Stimulated activated CD4-positive, alpha-beta T cell treated with anti-CD3 and anti-CD28 coated beads, Interleukin-1b, Interleukin-23, amount 100 ng/mL, for 1 hour (primary cell): ENCODE results near the gene VWF.
"Not testable (repeated sequence)": the region's sequence is repeated elsewhere in the genome, so short reads cannot be mapped to it uniquely, and the experiment has no call there.

Source experiments
- DNase-seq, 2 donors: peaks; one replicate each; pipeline ENCODE4 v3.0.0-alpha.2; 2020; ENCODE audit warnings: low read depth in 2 of 2

The VWF gene

DNA sequence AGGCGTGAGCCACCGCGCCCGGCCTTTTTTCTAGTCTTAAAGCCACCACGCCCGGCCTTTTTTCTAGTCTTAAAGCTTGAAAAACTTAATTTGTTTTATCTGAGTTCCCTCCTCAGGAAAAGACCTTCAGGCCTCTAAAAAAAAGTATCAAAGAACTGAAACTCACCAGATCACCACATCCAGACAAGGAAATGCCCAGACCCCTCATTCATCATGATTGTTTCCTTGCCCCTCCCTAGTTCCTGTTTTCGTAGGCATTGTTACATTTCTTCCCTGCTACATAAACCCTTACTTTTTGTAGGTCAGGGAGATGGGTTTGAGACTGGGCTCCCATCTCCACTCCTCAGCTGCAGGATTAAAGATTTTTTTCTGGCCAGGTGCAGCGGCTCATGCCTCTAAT is 21.1 kb upstream of the VWF start:
- DNase-seq, result no peak

DNA sequence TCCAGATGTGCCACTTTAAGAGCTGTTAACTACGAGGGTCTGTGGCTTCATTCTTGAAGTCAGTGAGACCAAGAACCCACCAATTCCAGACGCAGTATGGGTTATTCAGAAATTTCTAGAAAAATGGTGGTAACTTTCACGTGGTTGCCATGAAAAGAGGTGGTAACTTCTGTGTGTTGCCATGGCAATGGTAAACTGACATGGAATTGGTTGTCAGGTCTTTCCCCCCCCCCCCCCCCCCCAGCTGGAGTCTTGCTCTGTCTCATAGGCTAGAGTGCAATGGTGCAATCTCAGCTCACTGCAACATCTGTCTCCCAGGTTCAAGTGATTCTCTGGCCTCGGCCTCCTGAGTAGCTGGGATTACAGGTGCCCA is 18.8 kb upstream of the VWF start:
- DNase-seq, result no peak

- not testable (repeated sequence) for DNase-seq
Measured at GRCh38 chr12:6142368-6143302, 18.2 kb upstream of the VWF start.

DNA sequence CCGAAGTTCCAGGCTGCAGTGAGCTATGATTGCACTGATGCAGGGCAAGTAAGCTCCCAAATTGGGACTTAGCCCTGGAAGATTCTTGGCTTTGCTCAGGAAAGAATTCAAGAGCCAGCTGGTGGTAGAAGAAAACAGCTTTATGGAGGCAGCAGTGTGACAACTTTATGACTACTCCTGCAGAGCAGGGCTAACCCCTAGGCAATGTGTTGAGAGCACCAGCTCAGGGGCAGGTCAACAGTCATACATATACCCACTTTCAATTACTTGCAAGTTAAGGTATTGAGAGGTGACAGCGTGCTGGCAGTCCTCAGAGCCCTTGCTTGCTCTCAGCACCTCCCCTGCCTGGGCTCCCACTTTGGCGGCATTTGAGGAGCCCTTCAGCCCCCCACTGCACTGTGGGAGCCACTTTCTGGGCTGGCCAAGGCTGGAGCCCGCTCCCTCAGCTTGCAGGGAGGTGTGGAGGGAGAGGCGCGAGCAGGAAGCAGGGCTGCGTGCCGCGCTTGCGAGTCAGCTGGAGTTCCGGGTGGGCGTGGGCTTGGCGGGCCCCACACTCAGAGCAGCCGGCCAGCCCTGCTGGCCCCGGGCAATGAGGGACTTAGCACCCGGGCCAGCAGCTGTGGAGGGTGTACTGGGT is 17.4 kb upstream of the VWF start:
- DNase-seq, result not testable (repeated sequence)

DNA sequence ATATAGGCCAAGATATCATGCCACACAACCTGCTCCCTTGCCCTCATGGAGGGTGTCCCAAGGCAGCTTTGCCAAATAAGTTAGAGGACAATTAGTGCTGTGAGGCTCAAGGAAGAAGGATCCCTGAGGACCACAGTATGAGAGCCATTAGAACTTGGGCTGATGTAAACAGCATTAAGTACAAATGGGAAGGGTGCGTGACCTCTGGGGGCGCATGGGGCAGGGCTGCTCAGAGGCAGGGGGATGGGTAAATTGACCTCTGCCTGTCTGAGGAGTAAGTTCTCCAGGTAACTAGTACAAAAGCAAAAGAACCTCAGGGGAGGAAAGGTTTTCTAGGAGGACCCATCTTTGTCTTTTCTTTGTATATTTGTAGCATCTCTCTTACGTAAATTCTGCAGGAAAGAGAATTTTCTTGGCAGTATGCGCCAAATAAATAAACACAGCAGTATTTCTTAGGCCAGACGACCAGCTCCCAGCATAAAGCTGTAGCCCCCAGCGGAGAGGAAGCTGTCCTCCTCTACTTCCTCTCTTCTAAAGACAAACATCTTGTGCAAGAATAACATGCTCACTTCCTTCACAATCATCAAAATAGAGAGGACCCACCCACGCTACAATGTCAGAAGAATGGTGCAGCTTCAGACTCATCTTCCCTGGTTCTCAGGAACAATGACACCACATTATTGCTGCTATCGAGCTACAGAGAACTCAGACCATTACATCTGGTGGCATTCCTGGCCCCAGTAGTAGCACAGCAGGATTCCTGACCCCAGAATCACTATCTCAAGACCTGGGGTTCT is 16.4 kb upstream of the VWF start:
- DNase-seq, result no peak

DNA sequence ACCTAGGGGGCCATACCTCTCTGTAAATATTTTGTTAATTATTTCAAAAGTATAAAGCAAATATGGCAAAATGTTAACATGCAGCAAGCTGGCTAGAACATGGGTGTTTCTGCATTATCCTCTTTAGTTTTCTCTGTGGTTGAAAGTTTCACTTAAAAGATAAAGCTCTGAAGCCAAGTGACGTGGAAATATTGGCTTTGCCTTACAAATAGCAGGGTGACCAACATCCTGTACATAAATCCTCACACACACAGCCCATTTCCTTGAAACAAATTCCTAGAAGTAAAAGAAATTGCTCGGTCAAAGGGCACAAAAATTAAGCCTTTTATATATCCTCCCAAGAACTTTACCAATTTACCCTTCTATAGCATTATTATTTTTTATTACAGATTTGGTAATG is 10.6 kb upstream of the VWF start:
- no peak for DNase-seq

DNA sequence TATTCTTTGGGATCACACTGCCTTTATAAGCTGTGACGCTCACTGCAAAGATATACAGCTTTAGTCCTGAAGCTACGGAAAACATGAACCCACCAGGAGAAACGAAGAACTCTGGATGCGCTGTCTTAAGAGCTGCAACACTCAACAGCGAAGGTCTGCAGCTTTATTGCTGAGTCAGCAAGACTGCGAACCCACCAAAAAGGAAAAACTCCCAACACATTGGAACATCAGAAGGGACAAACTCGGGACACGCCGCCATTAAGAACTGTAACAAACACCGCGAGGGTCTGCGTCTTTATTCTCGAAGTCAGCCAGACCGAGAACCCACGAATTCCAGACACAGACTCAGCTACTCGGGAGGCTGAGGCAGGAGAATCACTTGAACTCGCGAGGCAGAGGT is 9.2 kb upstream of the VWF start:
- DNase-seq, result no peak

- DNase-seq, result no peak
Measured at GRCh38 chr12:6132496-6132895, 8.0 kb upstream of the VWF start.

DNA sequence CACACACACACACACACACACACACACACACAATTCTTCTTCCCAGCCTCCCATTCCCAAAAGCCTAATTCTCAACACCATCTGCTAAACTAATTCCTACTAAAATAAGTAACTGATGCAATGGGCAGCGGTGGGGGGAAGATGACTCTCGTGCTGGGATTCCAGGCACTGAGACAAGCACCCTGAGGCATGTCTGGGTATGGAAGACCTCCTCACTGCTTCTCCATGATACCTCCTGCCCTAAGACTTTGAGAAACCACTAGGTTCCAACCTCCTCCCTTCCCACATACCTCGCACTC is 789 bp upstream of the VWF start:
- no peak for DNase-seq

- no peak for DNase-seq
Measured at GRCh38 chr12:6123258-6123657, 1.2 kb downstream of the VWF start.

- no peak for DNase-seq
Measured at GRCh38 chr12:6122201-6122600, 2.3 kb downstream of the VWF start.

GRCh38 chr12:6120796-6121473 is 3.5 kb downstream of the VWF start:
- DNase-seq, result no peak

GRCh38 chr12:6118891-6119568 is 5.4 kb downstream of the VWF start:
- DNase-seq, result no peak

DNA sequence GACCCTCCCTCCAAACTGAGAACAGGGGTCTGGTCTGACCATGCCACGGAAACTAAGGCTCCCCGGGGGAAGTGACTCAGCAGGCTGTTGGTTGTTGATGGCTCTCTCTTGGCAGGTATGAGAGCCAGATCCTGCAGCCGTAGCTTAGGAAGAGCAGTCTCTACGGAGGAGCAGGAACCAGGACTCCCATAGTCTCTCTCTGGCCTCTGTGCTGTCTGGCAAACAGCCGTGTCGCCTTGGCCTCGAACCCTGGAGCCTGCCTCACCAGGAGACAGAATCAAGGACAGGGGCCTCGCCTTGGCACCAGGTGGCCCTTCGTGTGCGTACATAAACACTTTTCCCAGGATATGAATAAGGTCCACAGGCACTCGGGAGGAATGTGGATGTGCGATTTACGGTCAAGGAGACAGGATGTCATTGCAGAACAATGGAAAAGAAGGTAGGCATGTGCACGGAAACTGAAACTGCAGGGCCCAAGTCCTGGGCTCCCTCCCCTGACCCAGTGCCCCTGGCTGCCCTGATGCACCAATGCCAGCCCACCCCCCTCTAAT is 7.9 kb downstream of the VWF start:
- no peak for DNase-seq

- no peak for DNase-seq
Measured at GRCh38 chr12:6115389-6115788, 9.1 kb downstream of the VWF start.

DNA sequence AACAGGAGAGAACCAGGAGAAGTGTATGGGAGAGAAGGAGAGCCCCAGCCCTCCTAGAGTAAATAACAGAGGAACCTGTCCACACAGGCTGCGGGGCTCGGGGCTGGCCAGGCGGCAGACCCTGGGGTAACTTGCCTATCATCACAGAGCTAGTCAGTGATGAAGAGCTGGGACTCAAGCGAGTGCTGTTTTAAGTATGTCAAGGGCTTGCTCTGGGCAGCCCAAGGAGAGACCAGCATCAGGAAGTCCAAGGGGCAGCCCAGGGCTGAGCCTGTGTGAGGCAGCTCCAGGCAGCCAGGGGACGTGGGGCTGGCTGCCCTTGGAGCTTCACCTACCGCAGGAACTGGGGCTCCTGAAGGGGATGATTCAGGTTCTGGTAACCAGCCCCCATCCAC is 10.0 kb downstream of the VWF start:
- DNase-seq, result no peak

- no peak for DNase-seq
Measured at GRCh38 chr12:6113691-6114475, 10.6 kb downstream of the VWF start.

DNA sequence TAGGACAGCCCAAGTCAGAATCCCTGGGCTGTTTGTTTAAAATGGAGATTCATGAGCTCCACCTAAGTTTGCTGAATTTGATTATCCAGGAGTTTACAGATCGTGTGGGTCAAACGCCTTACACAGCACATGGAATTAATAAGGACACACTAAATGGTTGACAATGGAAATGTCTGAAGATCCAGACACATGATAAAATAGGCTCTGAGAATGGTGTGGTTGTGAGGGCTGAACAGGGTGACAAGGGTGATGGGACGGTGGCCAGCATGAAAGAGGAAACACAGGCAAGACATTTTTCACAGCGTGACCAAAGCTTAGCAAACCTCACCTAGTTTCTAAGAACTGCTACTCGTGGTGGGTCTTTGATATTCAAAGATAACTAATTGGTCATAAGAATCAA is 12.5 kb downstream of the VWF start:
- DNase-seq, result no peak

DNA sequence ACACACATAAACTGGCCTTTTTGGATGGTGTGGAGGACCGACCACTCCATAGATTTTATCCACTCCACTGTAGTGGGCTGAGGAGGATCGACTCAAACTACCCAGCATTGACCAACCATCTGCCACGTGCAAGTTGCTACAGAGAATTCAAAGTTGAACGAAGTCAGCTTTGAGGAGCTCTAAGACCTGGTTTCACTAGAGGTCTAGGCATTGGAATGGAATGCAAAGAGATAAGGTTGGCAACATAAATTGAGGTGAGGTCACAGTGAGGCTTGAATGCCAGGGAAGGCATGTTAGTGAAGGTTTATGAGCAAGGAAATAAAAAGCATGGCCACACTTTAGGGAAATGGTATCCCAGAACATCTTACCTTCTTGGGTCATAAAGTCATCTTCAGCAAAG is 14.5 kb downstream of the VWF start:
- no peak for DNase-seq

- DNase-seq, result no peak
Measured at GRCh38 chr12:6106218-6106617, 18.3 kb downstream of the VWF start.

DNA sequence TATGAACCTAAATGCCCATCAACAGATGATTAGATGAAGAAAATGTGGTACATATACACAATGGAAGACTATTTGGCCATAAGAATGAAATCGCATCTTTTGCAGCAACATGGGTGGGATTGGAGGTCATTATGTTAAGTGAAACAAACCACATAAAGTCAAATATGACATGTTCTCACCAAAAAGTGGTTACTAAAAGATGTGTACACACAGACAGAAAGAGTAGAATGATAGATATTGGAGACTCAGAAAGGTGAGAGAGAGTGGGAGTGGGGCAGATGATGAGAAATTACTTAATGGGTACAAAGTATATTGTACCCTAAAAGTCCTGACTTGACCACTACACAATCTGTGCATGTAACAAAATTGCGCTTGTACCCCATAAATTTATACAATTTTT is 19.6 kb downstream of the VWF start:
- no peak for DNase-seq
